Hepatocyte (in vitro differentiated cells): ENCODE data around the gene ATAD3B.
"Not testable (repeated sequence)": the region's sequence is repeated elsewhere in the genome, so short reads cannot be mapped to it uniquely, and the experiment has no call there.

Source experiments
- EZH2 ChIP-seq: fragments of 200-600 bp; sonication (generic); IDR thresholded peaks from 2 replicates; pipeline ENCODE4 v1.6.1; 2016; ENCODE audit warnings: antibody characterized with exemption, mild to moderate bottlenecking, borderline replicate concordance
- EZH2phosphoT487 ChIP-seq: fragments of 200-600 bp; sonication (generic); IDR thresholded peaks from one replicate; pipeline ENCODE4 v1.6.1; 2018; ENCODE audit warnings: antibody characterized with exemption, mild to moderate bottlenecking, low read depth, moderate library complexity; ENCODE audit not compliant: unreplicated experiment, severe bottlenecking
- TF ChIP-seq, protein P1 (sequence below): fragments of 200-600 bp; sonication (generic); IDR thresholded peaks from 2 replicates; pipeline ENCODE4 v1.5.1; 2016; ENCODE audit warnings: antibody characterized with exemption, mild to moderate bottlenecking; ENCODE audit not compliant: poor library complexity

DNA sequence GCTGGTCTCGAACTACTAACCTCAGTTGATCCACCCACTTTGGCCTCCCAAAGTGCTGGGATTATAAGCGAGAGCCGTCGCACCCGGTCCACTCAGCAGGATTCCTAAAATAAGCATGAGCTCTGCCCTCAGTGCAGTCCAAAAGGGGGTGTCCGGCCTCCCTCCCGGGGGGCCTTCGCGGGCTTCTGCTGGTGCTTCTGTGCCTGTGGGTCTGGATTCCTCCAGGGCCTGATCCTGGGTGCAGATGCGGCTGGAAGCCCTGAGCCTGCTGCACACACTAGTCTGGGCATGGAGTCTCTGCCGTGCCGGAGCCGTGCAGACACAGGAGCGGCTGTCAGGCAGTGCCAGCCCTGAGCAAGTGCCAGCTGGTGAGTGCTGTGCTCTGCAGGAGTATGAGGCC, 45.4 kb downstream of the ATAD3B start:
- TF ChIP-seq, protein P1, sequence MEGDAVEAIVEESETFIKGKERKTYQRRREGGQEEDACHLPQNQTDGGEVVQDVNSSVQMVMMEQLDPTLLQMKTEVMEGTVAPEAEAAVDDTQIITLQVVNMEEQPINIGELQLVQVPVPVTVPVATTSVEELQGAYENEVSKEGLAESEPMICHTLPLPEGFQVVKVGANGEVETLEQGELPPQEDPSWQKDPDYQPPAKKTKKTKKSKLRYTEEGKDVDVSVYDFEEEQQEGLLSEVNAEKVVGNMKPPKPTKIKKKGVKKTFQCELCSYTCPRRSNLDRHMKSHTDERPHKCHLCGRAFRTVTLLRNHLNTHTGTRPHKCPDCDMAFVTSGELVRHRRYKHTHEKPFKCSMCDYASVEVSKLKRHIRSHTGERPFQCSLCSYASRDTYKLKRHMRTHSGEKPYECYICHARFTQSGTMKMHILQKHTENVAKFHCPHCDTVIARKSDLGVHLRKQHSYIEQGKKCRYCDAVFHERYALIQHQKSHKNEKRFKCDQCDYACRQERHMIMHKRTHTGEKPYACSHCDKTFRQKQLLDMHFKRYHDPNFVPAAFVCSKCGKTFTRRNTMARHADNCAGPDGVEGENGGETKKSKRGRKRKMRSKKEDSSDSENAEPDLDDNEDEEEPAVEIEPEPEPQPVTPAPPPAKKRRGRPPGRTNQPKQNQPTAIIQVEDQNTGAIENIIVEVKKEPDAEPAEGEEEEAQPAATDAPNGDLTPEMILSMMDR: not testable (repeated sequence)
- not testable (repeated sequence) for TF ChIP-seq EZH2phosphoT487, EZH2
